K562 (cell line): ENCODE measurements around the gene LRP2BP. TPM values are rescaled to one million over a fixed set of nuclear protein-coding genes. Genes with fewer than 3 reads are reported as not detected.
A peak's percentile ranks its signal among the peaks of the same experiment; 100 is the strongest.

Experiments used
- ARID1B ChIP-seq: fragments of 450-650 bp; IDR thresholded peaks from 2 replicates; pipeline ENCODE4 v1.6.1; 2016; ENCODE audit warnings: antibody characterized with exemption, mild to moderate bottlenecking, inconsistent platforms
- BRD4 ChIP-seq: fragments of 200-600 bp; sonication (generic); IDR thresholded peaks from 2 replicates; pipeline ENCODE4 v1.6.1; 2017; ENCODE audit warnings: inconsistent platforms
- ESRRA ChIP-seq: fragments of 450-650 bp; IDR thresholded peaks from 2 replicates; pipeline ENCODE4 v1.6.1; 2014; ENCODE audit warnings: low read depth, mild to moderate bottlenecking, moderate library complexity, borderline replicate concordance
- HDAC1 ChIP-seq, 2 experiments: fragments of 450-650 bp; IDR thresholded peaks; 2 replicates each; pipeline ENCODE4 v1.6.1; 2016 to 2017; ENCODE audit warnings: inconsistent platforms in 1 of 2, mild to moderate bottlenecking in 1 of 2, moderate library complexity in 1 of 2
- IRF2 ChIP-seq: sonication (generic); formaldehyde crosslinking; IDR thresholded peaks from 2 replicates; pipeline ENCODE4 v1.8.1; 2022; ENCODE audit warnings: mild to moderate bottlenecking, missing genetic modification reagents
- MYNN ChIP-seq, 2 experiments: sonication (generic); formaldehyde crosslinking in 1 of 2; IDR thresholded peaks; 2 replicates each; pipeline versions ENCODE4 v1.5.0 to v1.6.1; 2016 to 2020; ENCODE audit warnings: antibody characterized with exemption in 1 of 2, missing genetic modification reagents in 1 of 2
- PHB ChIP-seq: fragments of 250-450 bp; sonication (Bioruptor Pico); IDR thresholded peaks from 2 replicates; pipeline ENCODE4 v1.5.0; 2021
- REST ChIP-seq, 2 experiments: fragments of 450-650 bp; formaldehyde crosslinking in 1 of 2; IDR thresholded peaks; 2 replicates each; pipeline versions ENCODE4 v1.4.0 to v1.6.1; 2014 to 2020; ENCODE audit warnings: mild to moderate bottlenecking in 2 of 2, borderline replicate concordance in 1 of 2, low read depth in 1 of 2
- polyA plus RNA-seq, 8 experiments: library from polyadenylated mRNA; depleted of rRNA in 4 of 8; stranded (reverse) in 5 of 8; unstranded in 3 of 8; fragments of >200 nt; fragmentation: Nextera tagmentation in 2 of 8; fragmentation: Illumina TruSeq in 1 of 8; extraction: Ambion mirVana in 2 of 8; extraction: Trizol in 1 of 8; gene quantifications; 2 replicates each; pipeline versions ENCODE4 v1.2.1 to v1.2.3, GENCODE V29; 2011 to 2014; ENCODE audit warnings: inconsistent platforms in 1 of 8, missing spikeins in 1 of 8
- total RNA-seq, 7 experiments: library from RNA; depleted of rRNA in 6 of 7; stranded (reverse); fragments of >200 nt in 6 of 7; fragmentation: Illumina TruSeq in 2 of 7; extraction: Trizol in 2 of 7; gene quantifications; 2 replicates each; pipeline versions ENCODE4 v1.2.1 to v1.2.3, GENCODE V29; 2011 to 2021; ENCODE audit warnings: low replicate concordance in 1 of 7
- TF ChIP-seq, protein P1 (sequence below), 2 experiments: fragments of 450-650 bp in 1 of 2; IDR thresholded peaks; 2 replicates each; pipeline ENCODE4 v1.6.1; 2011 to 2017; ENCODE audit warnings: low read depth in 2 of 2, antibody characterized with exemption in 1 of 2, borderline replicate concordance in 1 of 2, low read length in 1 of 2, mild to moderate bottlenecking in 1 of 2, mixed read lengths in 1 of 2; ENCODE audit not compliant: control insufficient read depth in 1 of 2
- TF ChIP-seq, protein P2 (sequence below): fragments of 250-450 bp; sonication (Bioruptor Pico); IDR thresholded peaks from 2 replicates; pipeline ENCODE4 v1.6.1; 2021; ENCODE audit warnings: mild to moderate bottlenecking
- TF ChIP-seq, protein P3 (sequence below): fragments of 450-650 bp; formaldehyde crosslinking; conservative IDR thresholded peaks from 2 replicates; pipeline ENCODE4 v1.4.0; 2022; ENCODE audit warnings: mild to moderate bottlenecking, missing genetic modification characterization

LRP2BP gene
- total and polyA plus RNA-seq, 9 of the 15 experiments (the other 6 are each of a cell fraction or from before 2014, with no cell fraction given), result 0.42 to 2.1 (median 0.62) TPM

DNA sequence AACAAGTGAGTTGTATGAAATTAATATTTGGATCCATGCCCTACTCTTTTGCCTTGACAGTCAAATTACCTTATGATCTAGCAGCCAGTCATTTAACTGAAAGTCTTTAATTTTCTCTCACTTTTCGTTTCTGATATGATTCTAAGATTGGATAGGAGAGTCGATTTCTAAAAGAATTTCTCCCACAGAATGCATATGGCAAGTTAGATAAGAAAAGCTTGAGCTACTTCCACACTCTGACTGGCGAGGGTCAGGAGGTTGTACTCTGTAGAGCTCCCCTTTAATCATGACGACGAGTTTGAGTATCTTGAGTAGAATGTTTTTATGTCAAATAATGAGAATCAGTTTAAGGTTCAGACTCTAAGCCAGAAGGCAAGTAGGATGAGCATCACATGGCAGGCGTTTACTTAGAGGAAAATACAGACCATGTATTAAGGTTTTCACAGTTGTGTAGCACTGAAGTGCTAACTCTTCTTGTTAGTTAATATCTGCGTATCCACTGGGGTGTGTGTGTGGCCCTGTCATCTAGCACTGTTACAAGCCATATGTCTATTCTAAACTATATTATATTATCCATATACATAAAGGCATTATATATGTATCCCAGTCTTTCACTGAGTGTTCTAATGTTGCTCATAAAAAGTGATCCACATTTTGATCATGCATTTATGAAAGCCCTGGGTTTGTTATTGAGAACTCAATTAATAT is 37.8 kb downstream of the LRP2BP start (continued):
- TF ChIP-seq, protein P1, sequence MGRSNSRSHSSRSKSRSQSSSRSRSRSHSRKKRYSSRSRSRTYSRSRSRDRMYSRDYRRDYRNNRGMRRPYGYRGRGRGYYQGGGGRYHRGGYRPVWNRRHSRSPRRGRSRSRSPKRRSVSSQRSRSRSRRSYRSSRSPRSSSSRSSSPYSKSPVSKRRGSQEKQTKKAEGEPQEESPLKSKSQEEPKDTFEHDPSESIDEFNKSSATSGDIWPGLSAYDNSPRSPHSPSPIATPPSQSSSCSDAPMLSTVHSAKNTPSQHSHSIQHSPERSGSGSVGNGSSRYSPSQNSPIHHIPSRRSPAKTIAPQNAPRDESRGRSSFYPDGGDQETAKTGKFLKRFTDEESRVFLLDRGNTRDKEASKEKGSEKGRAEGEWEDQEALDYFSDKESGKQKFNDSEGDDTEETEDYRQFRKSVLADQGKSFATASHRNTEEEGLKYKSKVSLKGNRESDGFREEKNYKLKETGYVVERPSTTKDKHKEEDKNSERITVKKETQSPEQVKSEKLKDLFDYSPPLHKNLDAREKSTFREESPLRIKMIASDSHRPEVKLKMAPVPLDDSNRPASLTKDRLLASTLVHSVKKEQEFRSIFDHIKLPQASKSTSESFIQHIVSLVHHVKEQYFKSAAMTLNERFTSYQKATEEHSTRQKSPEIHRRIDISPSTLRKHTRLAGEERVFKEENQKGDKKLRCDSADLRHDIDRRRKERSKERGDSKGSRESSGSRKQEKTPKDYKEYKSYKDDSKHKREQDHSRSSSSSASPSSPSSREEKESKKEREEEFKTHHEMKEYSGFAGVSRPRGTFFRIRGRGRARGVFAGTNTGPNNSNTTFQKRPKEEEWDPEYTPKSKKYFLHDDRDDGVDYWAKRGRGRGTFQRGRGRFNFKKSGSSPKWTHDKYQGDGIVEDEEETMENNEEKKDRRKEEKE (IDR thresholded peaks at IDR 0.05; ENCODE audit: borderline replicate concordance in 1 of 2, control insufficient read depth in 1 of 2, low read depth in 2 of 2, low read length in 1 of 2), result no peak
- no peak for TF ChIP-seq IRF2 (CRISPR knock-in tag)
- peak; percentile 88 for TF ChIP-seq ARID1B
- no peak for TF ChIP-seq REST (IDR thresholded peaks at IDR 0.05; ENCODE audit: borderline replicate concordance)
- TF ChIP-seq REST (CRISPR knock-in tag; IDR thresholded peaks at IDR 0.05; ENCODE audit: low read depth), result no peak
- TF ChIP-seq, protein P2, sequence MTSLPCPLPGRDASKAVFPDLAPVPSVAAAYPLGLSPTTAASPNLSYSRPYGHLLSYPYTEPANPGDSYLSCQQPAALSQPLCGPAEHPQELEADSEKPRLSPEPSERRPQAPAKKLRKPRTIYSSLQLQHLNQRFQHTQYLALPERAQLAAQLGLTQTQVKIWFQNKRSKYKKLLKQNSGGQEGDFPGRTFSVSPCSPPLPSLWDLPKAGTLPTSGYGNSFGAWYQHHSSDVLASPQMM (CRISPR knock-in tag), result no peak
- TF ChIP-seq BRD4, result no peak
- no peak for TF ChIP-seq ESRRA
- no peak; a peak in 1 of 4 replicates for TF ChIP-seq HDAC1 (IDR thresholded peaks at IDR 0.05)
- TF ChIP-seq PHB (CRISPR knock-in tag), result no peak
- no peak for TF ChIP-seq MYNN (IDR thresholded peaks at IDR 0.05)
- TF ChIP-seq MYNN (CRISPR knock-in tag; IDR thresholded peaks at IDR 0.05), result no peak
- TF ChIP-seq, protein P3, sequence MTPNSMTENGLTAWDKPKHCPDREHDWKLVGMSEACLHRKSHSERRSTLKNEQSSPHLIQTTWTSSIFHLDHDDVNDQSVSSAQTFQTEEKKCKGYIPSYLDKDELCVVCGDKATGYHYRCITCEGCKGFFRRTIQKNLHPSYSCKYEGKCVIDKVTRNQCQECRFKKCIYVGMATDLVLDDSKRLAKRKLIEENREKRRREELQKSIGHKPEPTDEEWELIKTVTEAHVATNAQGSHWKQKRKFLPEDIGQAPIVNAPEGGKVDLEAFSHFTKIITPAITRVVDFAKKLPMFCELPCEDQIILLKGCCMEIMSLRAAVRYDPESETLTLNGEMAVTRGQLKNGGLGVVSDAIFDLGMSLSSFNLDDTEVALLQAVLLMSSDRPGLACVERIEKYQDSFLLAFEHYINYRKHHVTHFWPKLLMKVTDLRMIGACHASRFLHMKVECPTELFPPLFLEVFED (CRISPR knock-in tag), result no peak
